Ectodermal cell (in vitro differentiated cells): ENCODE measurements around the gene PLXNB1.

Experiments used
- H3K27ac ChIP-seq: 2 replicates; pipeline ENCODE4 v1.7.0; 2013; ENCODE audit warnings: mild to moderate bottlenecking, low read depth, low read length; ENCODE audit not compliant: insufficient read depth, poor library complexity, severe bottlenecking
- H3K27me3 ChIP-seq: 2 replicates; pipeline ENCODE4 v1.7.0; 2013; ENCODE audit warnings: mild to moderate bottlenecking, low read length; ENCODE audit not compliant: insufficient read depth, control insufficient read depth, poor library complexity, severe bottlenecking
- H3K36me3 ChIP-seq: one replicate; pipeline ENCODE4 v1.7.0; 2013; ENCODE audit warnings: low read length; ENCODE audit not compliant: control insufficient read depth, insufficient read depth
- H3K4me1 ChIP-seq: one replicate; pipeline ENCODE4 v1.7.0; 2013; ENCODE audit warnings: low read length; ENCODE audit not compliant: control insufficient read depth, insufficient read depth
- H3K4me3 ChIP-seq: 2 replicates; pipeline ENCODE4 v1.7.0; 2013; ENCODE audit warnings: low read depth, low read length, control low read depth; ENCODE audit not compliant: insufficient read depth
- H3K9me3 ChIP-seq: 2 replicates; pipeline ENCODE4 v1.7.0; 2013; ENCODE audit warnings: mild to moderate bottlenecking, low read length, moderate library complexity; ENCODE audit not compliant: control insufficient read depth
- WGBS, 2 experiments: methylation state at CpG; one replicate each; pipeline ENCODE4 v1.1.7; 2013; ENCODE audit warnings: missing lambda C conversion rate in 2 of 2; 5-methylcytosine and 5-hydroxymethylcytosine counted together

PLXNB1 gene

GRCh38 chr3:48411606-48412374 is 18.1 kb downstream of the PLXNB1 start:
- no peak overlapping the region for H3K27ac ChIP-seq

DNA sequence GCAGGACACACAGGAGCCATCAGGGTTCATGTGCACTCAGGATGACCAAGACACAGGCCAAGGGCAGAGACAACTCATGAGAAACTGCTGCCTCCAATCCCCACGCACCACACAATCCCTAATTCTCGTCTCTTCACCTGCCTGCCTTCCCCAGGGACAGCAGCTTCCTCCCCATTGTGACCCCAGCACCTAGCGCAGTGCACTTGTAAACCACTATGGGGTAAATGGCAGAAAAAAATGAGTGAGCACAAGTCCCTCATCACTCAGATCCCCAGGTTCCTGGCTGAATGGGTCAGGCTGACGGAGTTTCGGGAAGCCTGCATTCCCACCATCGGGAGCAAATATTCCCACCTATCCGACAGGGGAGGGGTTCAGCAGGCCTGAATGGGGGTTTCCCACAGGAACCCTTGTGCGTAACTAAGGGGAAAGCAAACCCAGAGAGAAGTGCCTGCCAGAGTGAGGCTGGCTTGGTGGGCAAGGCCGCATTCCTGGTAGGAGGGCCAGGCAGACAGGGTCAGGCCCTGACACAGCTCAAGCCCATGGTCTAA is 18.8 kb downstream of the PLXNB1 start:
- Histone ChIP-seq H3K4me3 (no peak overlapping the region), H3K27ac (no peak overlapping the region), H3K27me3 (no peaks in the 10 kb centered on the region), H3K36me3 (peaks cover 71% of the 10 kb centered on the region), H3K9me3 (no peaks in the 10 kb centered on the region), H3K4me1 (no peaks in the 10 kb centered on the region)
- 93 to 95% methylated on average over 9 of the region's 9 CpGs for WGBS, 2 experiments

More at GRCh38 chr3:48411606-48412374, 18.1 kb downstream of the PLXNB1 start:
- Histone ChIP-seq H3K4me1 (no peaks in the 10 kb centered on the region), H3K27me3 (no peaks in the 10 kb centered on the region), H3K36me3 (peaks cover 75% of the 10 kb centered on the region), H3K9me3 (no peaks in the 10 kb centered on the region), H3K4me3 (no peak overlapping the region)
- 96 to 97% methylated on average over 11 of the region's 11 CpGs for WGBS, 2 experiments

- Histone ChIP-seq H3K36me3 (peaks cover 69% of the 10 kb centered on the region), H3K27ac (no peak overlapping the region), H3K4me3 (no peak overlapping the region), H3K27me3 (no peaks in the 10 kb centered on the region), H3K9me3 (no peaks in the 10 kb centered on the region), H3K4me1 (no peaks in the 10 kb centered on the region)
- WGBS, 2 experiments = 94% methylated on average over 16 of the region's 16 CpGs
Observed at GRCh38 chr3:48410205-48411040, 19.5 kb downstream of the PLXNB1 start.

DNA sequence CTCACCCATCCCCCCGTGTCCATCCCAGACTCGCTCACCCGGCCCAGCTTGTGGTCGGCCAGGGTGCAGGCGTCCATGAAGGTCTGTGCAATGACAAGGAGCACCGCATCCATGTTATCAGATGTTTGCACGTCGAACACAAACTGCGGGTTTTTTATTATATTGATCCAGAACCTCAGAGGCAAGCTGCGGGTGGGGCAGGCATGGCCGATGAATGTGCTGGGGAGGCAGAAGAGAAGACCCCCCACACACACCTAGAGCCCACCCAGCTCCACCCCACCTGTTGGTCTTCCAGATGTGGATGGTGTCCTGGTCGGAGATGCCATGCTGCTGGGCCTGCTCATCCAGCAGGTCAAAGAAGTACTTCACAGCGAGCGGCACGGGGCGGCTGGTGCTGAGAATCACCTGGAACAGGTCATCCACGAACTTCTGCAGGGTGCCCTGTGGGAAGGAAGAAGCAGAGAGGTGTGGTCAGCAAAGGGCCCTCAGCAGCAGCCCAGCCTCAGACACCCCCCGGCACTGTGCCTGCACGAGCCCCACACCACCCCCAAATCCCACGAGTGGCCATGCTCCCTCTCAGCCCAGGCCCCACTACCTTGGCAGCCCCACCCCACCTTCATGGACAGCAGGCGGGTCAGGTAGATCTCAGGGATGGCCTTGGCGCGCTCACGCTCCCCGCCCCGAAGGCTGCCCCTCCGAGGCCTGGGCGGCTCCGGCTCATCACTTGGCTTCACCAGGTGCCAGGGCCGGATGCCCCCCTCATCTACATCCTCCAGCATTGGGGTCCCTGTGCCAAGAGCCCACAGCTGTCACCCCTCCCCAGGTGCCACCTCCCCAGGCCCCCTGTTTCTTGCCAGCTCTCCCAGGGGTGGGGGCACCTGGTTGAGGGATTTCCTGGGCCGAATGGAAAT is 20.3 kb downstream of the PLXNB1 start:
- Histone ChIP-seq H3K4me1 (no peaks in the 10 kb centered on the region), H3K27me3 (no peaks in the 10 kb centered on the region), H3K9me3 (no peaks in the 10 kb centered on the region), H3K4me3 (no peak overlapping the region), H3K27ac (no peak overlapping the region), H3K36me3 (peaks cover 68% of the 10 kb centered on the region)
- WGBS, 2 experiments = 95 to 96% methylated on average over 31 of the region's 31 CpGs

GRCh38 chr3:48408823-48409281 is 21.0 kb downstream of the PLXNB1 start:
- H3K9me3 ChIP-seq = no peaks in the 10 kb centered on the region
- no peak overlapping the region for H3K4me3 ChIP-seq
- no peaks in the 10 kb centered on the region for H3K27me3 ChIP-seq
- H3K36me3 ChIP-seq = peaks cover 62% of the 10 kb centered on the region
- no peak overlapping the region for H3K27ac ChIP-seq
- no peaks in the 10 kb centered on the region for H3K4me1 ChIP-seq
- 90 to 94% methylated on average over 4 of the region's 4 CpGs for WGBS, 2 experiments

GRCh38 chr3:48407542-48408099 is 22.3 kb downstream of the PLXNB1 start:
- Histone ChIP-seq H3K4me1 (no peaks in the 10 kb centered on the region), H3K4me3 (no peak overlapping the region), H3K27me3 (no peaks in the 10 kb centered on the region), H3K9me3 (no peaks in the 10 kb centered on the region), H3K36me3 (peaks cover 53% of the 10 kb centered on the region), H3K27ac (no peak overlapping the region)
- WGBS, 2 experiments = 94% methylated on average over 8 of the region's 8 CpGs

GRCh38 chr3:48406443-48407431 is 23.1 kb downstream of the PLXNB1 start:
- 95 to 97% methylated on average over 18 of the region's 18 CpGs for WGBS, 2 experiments
- Histone ChIP-seq H3K4me3 (no peak overlapping the region), H3K9me3 (no peaks in the 10 kb centered on the region), H3K27me3 (no peaks in the 10 kb centered on the region), H3K27ac (no peak overlapping the region), H3K4me1 (no peaks in the 10 kb centered on the region), H3K36me3 (peaks cover 45% of the 10 kb centered on the region)

- Histone ChIP-seq H3K4me3 (no peak overlapping the region), H3K4me1 (no peaks in the 10 kb centered on the region), H3K9me3 (no peaks in the 10 kb centered on the region), H3K27ac (no peak overlapping the region), H3K36me3 (peaks cover 41% of the 10 kb centered on the region), H3K27me3 (no peaks in the 10 kb centered on the region)
- 90 to 100% methylated on average over 1 of the region's 1 CpG for WGBS, 2 experiments
Observed at GRCh38 chr3:48405971-48406370, 23.9 kb downstream of the PLXNB1 start.
